Mucosa of gallbladder (tissue), 1 donor: ENCODE data around the gene C10orf67. TPM values are rescaled to one million over a fixed set of nuclear protein-coding genes. Genes with fewer than 3 reads are reported as not detected.

ENCODE experiments used
- DNase-seq: peaks from one replicate; pipeline ENCODE4 v3.0.0-alpha.2; 2020; ENCODE audit warnings: low spot score
- total RNA-seq: library from RNA; stranded (reverse); gene quantifications from one replicate; pipeline ENCODE4 v1.2.1, GENCODE V29; 2021
- donor health status: DM: no; HTN: no; CAD: no.

C10orf67 gene
- total RNA-seq, 1 donor from 2014 or later = 0.14 TPM

- DNase-seq = no peak
Measured at GRCh38 chr10:23198940-23199767, 145.4 kb downstream of the C10orf67 start.

GRCh38 chr10:23198610-23198939 lies 146.0 kb downstream of the C10orf67 start:
- no peak for DNase-seq

GRCh38 chr10:23197416-23197861 lies 147.2 kb downstream of the C10orf67 start:
- DNase-seq = no peak

- DNase-seq = no peak
Measured at GRCh38 chr10:23196915-23197314, 147.7 kb downstream of the C10orf67 start.

- DNase-seq = no peak
Measured at GRCh38 chr10:23195846-23196600, 148.6 kb downstream of the C10orf67 start.

- no peak for DNase-seq
Measured at GRCh38 chr10:23194966-23195845, 149.4 kb downstream of the C10orf67 start.

- DNase-seq = no peak
Measured at GRCh38 chr10:23194471-23194965, 150.1 kb downstream of the C10orf67 start.

- DNase-seq = no peak
Measured at GRCh38 chr10:23193435-23194074, 151.0 kb downstream of the C10orf67 start.

GRCh38 chr10:23192712-23193434 lies 151.7 kb downstream of the C10orf67 start:
- no peak for DNase-seq

GRCh38 chr10:23191764-23192711 lies 152.6 kb downstream of the C10orf67 start, which contains the start of gene PTF1A:
Gene PTF1A, plus strand, starts transcription at chr10:23192312. Its CDS starts 219 bp downstream, at chr10:23192531.
- no peak for DNase-seq

- DNase-seq = no peak
Measured at GRCh38 chr10:23190872-23191763, 153.5 kb downstream of the C10orf67 start.

GRCh38 chr10:23189024-23189423 lies 155.6 kb downstream of the C10orf67 start:
- DNase-seq = no peak

- DNase-seq = no peak
Measured at GRCh38 chr10:23187155-23187554, 157.4 kb downstream of the C10orf67 start.

- DNase-seq = no peak
Measured at GRCh38 chr10:23186697-23187096, 157.9 kb downstream of the C10orf67 start.

GRCh38 chr10:23186178-23186577 lies 158.4 kb downstream of the C10orf67 start:
- no peak for DNase-seq

- DNase-seq = no peak
Measured at GRCh38 chr10:23174977-23175512, 169.6 kb downstream of the C10orf67 start.

GRCh38 chr10:23174074-23174976 lies 170.3 kb downstream of the C10orf67 start:
- DNase-seq = no peak
